SU-DHL-6 (cell line): ENCODE measurements around the gene NIPA2.

Experiments used
- H2AFZ ChIP-seq: fragments of 200-600 bp; sonication (generic); 2 replicates; pipeline ENCODE4 v1.6.1; 2014; ENCODE audit warnings: low read depth, mild to moderate bottlenecking, moderate library complexity, mixed read lengths, antibody characterized with exemption, low read length; ENCODE audit not compliant: severe bottlenecking
- H3F3A ChIP-seq: fragments of 200-600 bp; shearing (Covaris generic); 2 replicates; pipeline ENCODE4 v1.6.0; 2016; ENCODE audit warnings: antibody characterized with exemption, mild to moderate bottlenecking; ENCODE audit not compliant: insufficient read depth
- H3K27ac ChIP-seq: fragments of 200-600 bp; sonication (generic); 2 replicates; pipeline ENCODE4 v1.5.1; 2016; ENCODE audit warnings: low read depth, mild to moderate bottlenecking, low read length, moderate library complexity, mixed read lengths
- H3K27me3 ChIP-seq: fragments of 200-600 bp; sonication (generic), shearing (Covaris generic); 2 replicates; pipeline ENCODE4 v1.6.0; 2014; ENCODE audit warnings: mild to moderate bottlenecking, low read length
- H3K36me3 ChIP-seq: fragments of 200-600 bp; sonication (generic); 2 replicates; pipeline ENCODE4 v1.6.1; 2014; ENCODE audit warnings: mild to moderate bottlenecking, low read length, mixed read lengths
- H3K4me2 ChIP-seq: fragments of 300-600, 200-600 bp; shearing (Covaris generic), sonication (generic); 2 replicates; pipeline ENCODE4 v1.6.0; 2014; ENCODE audit warnings: low read length, low read depth, mild to moderate bottlenecking; ENCODE audit not compliant: poor library complexity, severe bottlenecking
- H3K4me3 ChIP-seq: fragments of 200-600 bp; sonication (generic); 2 replicates; pipeline ENCODE4 v1.5.1; 2014; ENCODE audit warnings: antibody characterized with exemption, low read length, mild to moderate bottlenecking, mixed read lengths; ENCODE audit not compliant: insufficient read depth, poor library complexity, severe bottlenecking
- H3K79me2 ChIP-seq: fragments of 200-600 bp; sonication (generic); 2 replicates; pipeline ENCODE4 v1.6.1; 2014; ENCODE audit warnings: mild to moderate bottlenecking, low read length, moderate library complexity; ENCODE audit not compliant: insufficient read depth
- H3K9ac ChIP-seq: fragments of 200-600 bp; sonication (generic); 2 replicates; pipeline ENCODE4 v1.7.0; 2014; ENCODE audit warnings: mild to moderate bottlenecking, low read length
- H3K9me2 ChIP-seq: fragments of 200-600 bp; sonication (generic); replicated peaks from 2 replicates; pipeline ENCODE4 v1.6.1; 2014; ENCODE audit warnings: low read length; ENCODE audit not compliant: insufficient read depth
- H3K9me3 ChIP-seq: fragments of 200-600 bp; sonication (generic); 2 replicates; pipeline ENCODE4 v1.6.1; 2014; ENCODE audit warnings: low read length, mixed read lengths; ENCODE audit not compliant: insufficient read depth
- H4K20me1 ChIP-seq: fragments of 200-600 bp; sonication (generic); 2 replicates; pipeline ENCODE4 v1.6.1; 2014; ENCODE audit warnings: low read depth, mild to moderate bottlenecking, antibody characterized with exemption, low read length, moderate library complexity, mixed read lengths
- CTCF ChIP-seq: fragments of 200-600 bp; sonication (generic); IDR thresholded peaks from one replicate; pipeline ENCODE4 v1.5.1; 2017; ENCODE audit warnings: antibody characterized with exemption, mild to moderate bottlenecking, low read length, moderate library complexity; ENCODE audit not compliant: insufficient read depth, poor library complexity, severe bottlenecking
- EZH2phosphoT487 ChIP-seq: fragments of 200-600 bp; sonication (generic), shearing (Covaris generic); conservative IDR thresholded peaks from 2 replicates; pipeline ENCODE4 v1.6.1; 2018; ENCODE audit warnings: mild to moderate bottlenecking, antibody characterized with exemption, low read length, moderate library complexity, mixed read lengths

The NIPA2 gene

GRCh38 chr15:22880981-22881738 lies 42.7 kb downstream of the NIPA2 start:
- Histone ChIP-seq H3K4me2 (no peak overlapping the region), H3K4me3 (no peak overlapping the region), H3F3A (no peaks in the 10 kb centered on the region), H4K20me1 (no peaks in the 10 kb centered on the region), H3K27ac (no peak overlapping the region), H3K9me2 (no peaks in the 10 kb centered on the region), H2AFZ (no peak overlapping the region), H3K9me3 (no peaks in the 10 kb centered on the region), H3K9ac (no peak overlapping the region), H3K36me3 (no peaks in the 10 kb centered on the region), H3K27me3 (no peaks in the 10 kb centered on the region), H3K79me2 (no peaks in the 10 kb centered on the region)
- no peak for TF ChIP-seq EZH2phosphoT487
- TF ChIP-seq CTCF, result no peak

- TF ChIP-seq CTCF, result no peak
- no peak for TF ChIP-seq EZH2phosphoT487
- Histone ChIP-seq H3K79me2 (no peaks in the 10 kb centered on the region), H3K9me3 (no peaks in the 10 kb centered on the region), H4K20me1 (no peaks in the 10 kb centered on the region), H3K36me3 (no peaks in the 10 kb centered on the region), H3F3A (no peaks in the 10 kb centered on the region), H3K27me3 (no peaks in the 10 kb centered on the region), H3K4me2 (no peak overlapping the region), H2AFZ (no peak overlapping the region), H3K9me2 (no peaks in the 10 kb centered on the region), H3K4me3 (no peak overlapping the region), H3K27ac (no peak overlapping the region), H3K9ac (no peak overlapping the region)
These were observed 43.4 kb downstream of the NIPA2 start for GRCh38 chr15:22881739-22882440.

GRCh38 chr15:22883196-22883595 lies 44.7 kb downstream of the NIPA2 start:
- Histone ChIP-seq H3K4me2 (no peak overlapping the region), H3K9ac (no peak overlapping the region), H4K20me1 (no peaks in the 10 kb centered on the region), H3K27me3 (no peaks in the 10 kb centered on the region), H2AFZ (no peak overlapping the region), H3K9me2 (no peaks in the 10 kb centered on the region), H3K27ac (no peak overlapping the region), H3K4me3 (no peak overlapping the region), H3K79me2 (no peaks in the 10 kb centered on the region), H3F3A (no peaks in the 10 kb centered on the region), H3K9me3 (no peaks in the 10 kb centered on the region), H3K36me3 (no peaks in the 10 kb centered on the region)
- TF ChIP-seq EZH2phosphoT487 (no peak), CTCF (no peak)
